HG03064 (cell line): ENCODE results near the gene KATNB1.
"Not testable (repeated sequence)": the region's sequence is repeated elsewhere in the genome, so short reads cannot be mapped to it uniquely, and the experiment has no call there.

ENCODE experiments used
- ATAC-seq: cut with Tn5 transposase; IDR thresholded peaks from one replicate; pipeline ENCODE4 v1.9.1; 2021; ENCODE audit warnings: low read depth; ENCODE audit not compliant: unreplicated experiment

The KATNB1 gene

GRCh38 chr16:57741660-57742191 is 6.2 kb downstream of the KATNB1 start:
- no peak for ATAC-seq

GRCh38 chr16:57742543-57742942 is 7.0 kb downstream of the KATNB1 start:
- ATAC-seq: no peak

DNA sequence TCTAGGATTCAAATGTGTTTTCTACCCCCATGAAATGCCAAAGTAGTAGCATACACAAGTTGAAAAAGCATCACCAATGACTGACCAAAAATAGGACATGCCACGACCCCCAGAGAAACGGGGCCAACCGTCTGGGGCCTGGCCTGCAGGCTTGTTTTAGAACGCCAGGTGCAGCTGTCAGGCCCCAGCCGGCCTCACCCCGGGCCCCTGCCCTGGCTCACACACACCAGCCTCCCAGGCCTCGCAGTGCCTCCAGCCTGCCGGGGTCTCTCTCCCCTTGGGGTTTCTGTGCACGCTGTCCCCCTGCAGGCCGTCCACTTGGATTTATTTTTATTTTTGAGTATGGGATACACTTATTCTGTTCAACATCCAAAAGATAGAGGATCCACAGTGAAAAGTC is 7.9 kb downstream of the KATNB1 start:
- no peak for ATAC-seq

DNA sequence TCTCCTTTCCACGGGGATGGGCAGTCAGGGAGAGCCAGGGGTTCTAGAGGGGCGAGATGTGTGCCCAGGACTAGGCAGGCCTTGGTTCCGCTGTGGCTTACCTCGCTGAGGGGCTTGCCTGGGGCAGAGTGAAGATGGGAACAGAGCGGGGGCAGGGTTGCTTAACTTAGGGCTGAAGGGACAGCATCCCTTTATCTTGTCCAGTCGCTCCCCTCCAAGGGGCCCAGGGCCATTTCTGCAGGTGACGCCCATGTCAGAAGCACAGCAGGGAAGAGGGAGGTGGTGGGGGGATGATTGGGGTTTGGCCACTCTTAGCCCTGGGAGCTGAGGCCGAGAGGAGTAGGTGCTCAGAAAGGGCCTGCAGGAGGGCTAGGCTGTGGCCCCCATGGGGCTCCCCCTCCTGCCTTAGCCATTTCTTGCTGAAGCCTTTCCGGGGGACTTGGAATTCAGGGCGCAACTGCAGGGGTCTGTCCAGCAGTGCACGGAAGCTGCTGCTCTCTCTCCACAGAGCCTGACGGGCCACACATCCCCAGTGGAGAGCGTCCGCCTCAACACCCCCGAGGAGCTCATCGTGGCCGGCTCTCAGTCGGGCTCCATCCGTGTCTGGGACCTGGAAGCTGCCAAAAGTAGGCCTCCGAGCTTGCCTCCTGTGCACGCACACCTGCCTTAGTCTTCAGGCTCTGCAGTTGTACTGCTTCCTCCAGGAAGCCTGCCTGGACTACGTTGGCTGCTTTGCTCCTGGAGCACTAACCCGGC is 8.5 kb downstream of the KATNB1 start:
- ATAC-seq: no peak

GRCh38 chr16:57744642-57744903 is 9.0 kb downstream of the KATNB1 start:
- no peak for ATAC-seq

DNA sequence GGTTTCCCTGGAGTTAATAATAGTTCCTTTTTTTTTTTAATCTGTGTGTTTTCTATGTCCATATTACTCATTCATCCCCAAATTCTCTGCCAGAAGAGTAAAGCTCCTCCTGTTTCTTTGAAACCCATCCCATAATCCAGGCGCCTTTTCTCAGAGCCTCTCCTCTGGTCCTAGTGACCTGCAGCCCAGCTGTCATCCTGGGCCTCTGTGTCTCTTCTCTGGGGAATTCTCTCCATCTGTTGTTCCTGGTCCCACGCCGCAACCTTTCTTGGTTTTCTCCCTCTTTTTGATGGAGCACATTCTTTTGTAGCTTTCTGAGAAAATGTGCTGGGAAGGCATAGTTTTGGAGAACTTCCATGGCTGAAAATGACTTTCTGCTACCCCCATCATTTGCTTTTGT is 10.2 kb downstream of the KATNB1 start:
- ATAC-seq: no peak

GRCh38 chr16:57746316-57746715 is 10.7 kb downstream of the KATNB1 start:
- not testable (repeated sequence) for ATAC-seq

GRCh38 chr16:57747091-57747490 is 11.5 kb downstream of the KATNB1 start:
- ATAC-seq: no peak

GRCh38 chr16:57747496-57747895 is 11.9 kb downstream of the KATNB1 start:
- ATAC-seq: no peak

DNA sequence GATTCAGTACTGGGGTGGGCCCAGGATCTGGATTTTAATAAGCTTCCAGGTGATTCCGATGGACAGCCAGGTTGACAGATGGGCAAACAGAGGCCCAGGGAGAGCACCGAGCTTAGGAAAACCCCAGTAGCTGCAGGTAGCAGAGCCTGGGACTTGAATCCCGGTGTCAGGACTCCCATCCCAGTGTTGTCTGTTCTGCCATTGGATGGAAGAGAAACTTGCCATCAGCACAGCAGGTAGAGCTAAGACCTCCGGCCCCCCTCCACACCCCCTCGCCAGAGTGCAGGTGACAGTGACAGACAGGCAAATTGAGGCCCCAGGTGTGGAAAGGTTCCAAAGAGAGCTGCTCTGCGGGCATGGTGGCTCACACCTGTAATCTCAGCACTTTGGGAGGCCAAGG is 12.4 kb downstream of the KATNB1 start:
- no peak for ATAC-seq

GRCh38 chr16:57748596-57748995 is 13.0 kb downstream of the KATNB1 start:
- no peak for ATAC-seq

DNA sequence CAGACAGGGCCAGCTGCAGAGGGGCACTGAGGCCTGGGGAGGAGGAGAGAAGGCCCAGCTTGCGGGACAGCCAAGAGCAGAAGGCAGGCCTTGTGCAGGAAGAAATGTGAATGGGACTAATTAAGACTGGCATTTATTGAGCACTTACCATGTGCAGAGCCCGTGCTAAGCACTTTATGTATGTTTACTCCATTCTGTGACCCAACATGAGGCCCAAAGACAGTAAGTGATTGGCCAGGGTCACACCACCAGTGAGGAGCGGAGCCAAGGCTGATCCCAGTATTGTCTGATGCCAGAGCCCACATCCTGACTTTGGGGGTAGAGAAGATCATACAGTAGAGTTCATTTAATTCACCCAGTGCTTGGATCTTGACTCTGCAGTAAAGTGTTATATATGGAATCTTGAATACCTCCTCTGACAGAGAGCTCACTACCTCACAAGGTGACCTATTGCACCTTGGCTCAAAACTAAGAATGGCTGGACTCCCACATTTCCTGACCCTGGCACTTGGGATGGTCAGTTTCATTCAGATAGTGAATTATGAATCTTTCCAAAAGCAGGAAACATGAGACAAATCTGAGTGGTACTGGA is 13.6 kb downstream of the KATNB1 start:
- ATAC-seq: no peak

DNA sequence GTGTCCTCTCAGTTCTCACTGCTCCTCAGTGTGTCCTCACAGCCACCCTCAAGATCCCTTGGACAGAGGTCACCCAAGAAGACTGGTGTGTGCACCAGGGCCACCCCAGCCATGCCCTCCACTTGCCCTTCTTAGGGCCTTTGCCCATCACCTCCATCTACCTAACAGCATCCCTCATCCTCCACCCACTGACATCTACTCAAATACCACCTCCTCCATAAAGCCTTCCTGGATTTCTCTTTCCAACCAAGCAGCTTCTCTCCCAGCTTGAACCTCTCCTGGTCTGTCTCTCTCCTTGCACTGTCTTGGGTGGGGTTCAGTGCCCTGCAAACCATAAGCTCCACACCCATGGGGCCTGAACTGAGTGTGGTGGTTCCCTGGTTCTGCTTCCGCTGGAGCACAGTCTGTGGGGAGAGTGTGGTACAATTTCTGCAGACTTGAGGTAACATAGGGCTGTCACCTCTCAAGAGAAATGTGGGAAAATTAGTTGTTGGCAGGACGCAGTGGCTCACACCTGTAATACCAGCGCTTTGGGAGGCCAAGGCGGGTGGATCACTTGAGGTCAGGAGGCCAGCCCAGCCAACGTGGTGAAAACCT is 14.4 kb downstream of the KATNB1 start:
- ATAC-seq: no peak

DNA sequence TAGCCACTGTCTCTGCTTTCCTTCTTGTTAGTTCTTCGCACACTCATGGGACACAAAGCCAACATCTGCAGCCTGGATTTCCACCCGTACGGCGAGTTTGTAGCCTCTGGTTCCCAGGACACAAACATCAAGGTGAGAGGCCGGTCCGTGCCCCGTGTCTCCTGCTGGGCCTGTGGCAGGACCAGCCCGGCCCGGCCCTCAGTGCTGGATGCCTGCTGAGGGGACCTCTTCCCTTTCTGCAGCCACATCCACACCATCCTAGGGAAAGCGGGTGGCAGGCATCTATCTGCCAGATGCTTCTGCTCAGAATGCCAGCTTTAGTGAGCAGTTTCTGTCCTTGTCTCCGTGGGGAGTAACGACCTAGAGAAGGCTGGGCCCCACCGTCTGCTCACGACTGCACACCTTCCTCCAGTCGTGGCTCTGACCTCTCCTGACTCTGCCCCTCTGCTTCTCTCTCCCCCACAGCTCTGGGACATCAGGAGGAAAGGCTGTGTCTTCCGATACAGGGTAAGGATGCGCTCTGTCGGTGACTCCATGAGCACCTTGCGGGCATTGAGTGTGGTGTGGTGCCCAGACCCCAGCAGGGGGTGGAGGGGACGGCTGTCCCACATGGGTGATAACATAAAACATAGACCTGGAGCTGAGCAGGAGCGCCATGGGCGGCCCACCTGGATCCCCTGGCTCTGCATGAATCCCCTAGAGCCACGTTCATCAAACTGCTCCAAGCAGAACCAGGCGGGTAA is 15.4 kb downstream of the KATNB1 start:
- no peak for ATAC-seq

DNA sequence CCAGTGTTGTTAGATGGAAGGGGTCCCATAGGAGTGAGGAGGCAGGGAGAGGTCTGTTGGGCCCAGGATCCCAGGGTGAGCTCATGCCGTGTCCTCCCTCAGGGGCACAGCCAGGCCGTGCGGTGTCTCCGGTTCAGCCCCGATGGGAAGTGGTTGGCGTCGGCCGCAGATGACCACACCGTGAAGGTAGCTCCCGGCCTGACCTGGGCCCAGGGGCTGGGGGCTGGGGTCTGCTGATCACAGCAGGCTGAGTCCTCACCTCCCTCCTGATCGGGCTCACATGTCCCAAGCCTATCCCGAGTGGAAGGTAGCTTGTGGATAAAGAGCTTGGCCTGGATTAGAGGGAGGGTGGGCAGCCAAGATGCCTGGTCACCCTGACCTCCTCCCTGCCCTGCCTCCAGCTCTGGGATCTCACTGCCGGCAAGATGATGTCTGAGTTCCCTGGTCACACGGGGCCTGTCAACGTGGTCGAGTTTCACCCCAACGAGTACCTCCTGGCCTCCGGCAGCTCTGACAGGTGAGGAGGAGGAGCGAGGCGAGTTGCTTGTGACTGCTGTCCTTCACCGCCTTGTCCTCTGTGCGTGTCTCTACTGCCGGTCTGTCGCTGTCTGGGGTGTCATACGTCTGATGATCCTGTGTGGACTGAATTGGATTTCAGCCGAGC is 16.1 kb downstream of the KATNB1 start:
- no peak for ATAC-seq

DNA sequence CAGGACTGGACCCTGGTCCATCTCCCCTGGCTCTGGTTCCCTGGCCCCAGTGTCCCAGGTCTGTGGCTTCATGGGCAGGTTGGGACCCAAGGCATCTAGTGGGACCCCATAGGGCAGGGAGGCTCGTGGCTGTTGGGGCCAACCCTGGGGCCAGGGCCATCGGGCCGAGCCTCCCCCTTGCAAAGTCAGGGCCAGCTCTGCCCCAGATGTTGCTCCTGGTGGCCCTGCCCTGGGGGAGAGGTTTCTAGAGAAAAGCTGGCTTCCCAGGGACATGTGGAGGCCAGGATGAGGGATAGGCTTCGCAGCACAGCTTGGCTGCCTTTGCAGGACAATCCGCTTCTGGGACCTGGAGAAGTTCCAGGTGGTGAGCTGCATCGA is 16.6 kb downstream of the KATNB1 start:
- ATAC-seq: no peak

- ATAC-seq: no peak
Measured at GRCh38 chr16:57752581-57753447, 17.2 kb downstream of the KATNB1 start.

GRCh38 chr16:57753448-57754353 is 18.1 kb downstream of the KATNB1 start:
- no peak for ATAC-seq
